K562 (cell line): Measurements from ENCODE around the gene SDC3. TPM values are rescaled to one million over a fixed set of nuclear protein-coding genes. Genes with fewer than 3 reads are reported as not detected.

Experiments used
- ATAC-seq: fragments of 200-7000 bp; cut with Tn5 transposase; 3 replicates; pipeline ENCODE4 v1.9.1; 2020; ENCODE audit warnings: moderate library complexity
- BruUV-seq: library from RNA; stranded (reverse); fragments of 400-500 nt; replicated peaks from 2 replicates; lab custom pipeline; 2021; lab: Mats Ljungman, UMichigan
- CTCF ChIA-PET: fragments of 300-600 bp; formaldehyde crosslinking; extraction: SDS; loops from one replicate; lab custom pipeline; 2021; ENCODE audit warnings: low intra/inter-chr PET ratio; lab: Yijun Ruan, JAX
- POLR2A ChIA-PET: fragments of 300-600, 350-650 bp; sonication (Branson Sonifier 250); formaldehyde crosslinking; extraction: SDS; loops from one replicate; lab custom pipeline; 2021; ENCODE audit warnings: antibody characterized with exemption, inconsistent platforms; lab: Yijun Ruan, JAX
- DNase-seq, 4 experiments: peaks; one replicate each; pipeline versions ENCODE4 v3.0.0 to v3.0.0-alpha.2; 2011 to 2018; ENCODE audit warnings: low spot score in 3 of 4, mixed read lengths in 3 of 4; ENCODE audit errors: extremely low read depth in 1 of 4
- FAIRE-seq: peaks from 2 replicates; lab custom pipeline; 2011; peaks lifted over from hg19 to GRCh38; lab: Jason Lieb, UNC
- H2AFZ ChIP-seq: 2 replicates; pipeline ENCODE4 v1.6.0; 2011; ENCODE audit warnings: low read depth, low read length, control low read depth, inconsistent platforms
- H3K27ac ChIP-seq: fragments of 200-600 bp; 3 replicates; pipeline ENCODE4 v1.8.0; 2011; ENCODE audit warnings: low read depth, mild to moderate bottlenecking, control low read depth, inconsistent platforms, low read length, moderate library complexity, mixed read lengths; ENCODE audit errors: extremely low read depth
- H3K27me3 ChIP-seq, 2 experiments: fragments of 300-600 bp in 1 of 2; 2 replicates in 1 of 2; 3 replicates in 1 of 2; pipeline versions ENCODE4 v1.6.0 to v1.8.0; 2011; ENCODE audit warnings: inconsistent platforms in 2 of 2, low read length in 2 of 2, mild to moderate bottlenecking in 1 of 2, mixed read lengths in 1 of 2, moderate library complexity in 1 of 2; ENCODE audit not compliant: control insufficient read depth in 2 of 2, insufficient read depth in 2 of 2
- H3K36me3 ChIP-seq: fragments of 300-600 bp; 3 replicates; pipeline ENCODE4 v1.8.0; 2011; ENCODE audit warnings: mild to moderate bottlenecking, low read length, inconsistent platforms; ENCODE audit not compliant: control insufficient read depth, insufficient read depth
- H3K4me1 ChIP-seq, 2 experiments: fragments of 200-600 bp in 1 of 2; replicated peaks in 1 of 2; 2 replicates in 1 of 2; 3 replicates in 1 of 2; pipeline versions ENCODE4 v1.5.1 to v1.8.0; 2011; ENCODE audit warnings: inconsistent platforms in 2 of 2, low read length in 2 of 2, mild to moderate bottlenecking in 1 of 2, mixed read lengths in 1 of 2, moderate library complexity in 1 of 2; ENCODE audit not compliant: control insufficient read depth in 2 of 2, insufficient read depth in 2 of 2
- H3K4me2 ChIP-seq: 2 replicates; pipeline ENCODE4 v1.6.1; 2011; ENCODE audit warnings: low read length, control low read depth, inconsistent platforms, mixed read lengths; ENCODE audit not compliant: insufficient read depth
- H3K4me3 ChIP-seq: fragments of 200-600 bp; sonication (generic), shearing (Covaris generic); 2 replicates; pipeline ENCODE4 v1.5.1; 2016; ENCODE audit warnings: control low read depth, inconsistent platforms
- H3K79me2 ChIP-seq: fragments of 200-600 bp; 3 replicates; pipeline ENCODE4 v1.8.0; 2011; ENCODE audit warnings: low read length, inconsistent platforms; ENCODE audit not compliant: control insufficient read depth, insufficient read depth
- H3K9ac ChIP-seq, 2 experiments: 2 replicates each; pipeline versions ENCODE4 v1.6.0 to v1.6.1; 2011; ENCODE audit warnings: low read depth in 2 of 2, low read length in 2 of 2, control low read depth in 1 of 2, inconsistent platforms in 1 of 2, mild to moderate bottlenecking in 1 of 2, mixed read lengths in 1 of 2; ENCODE audit not compliant: insufficient read depth in 1 of 2
- H3K9me1 ChIP-seq: one replicate; pipeline ENCODE4 v1.6.0; 2011; ENCODE audit warnings: inconsistent platforms, mild to moderate bottlenecking, low read length, moderate library complexity; ENCODE audit not compliant: control insufficient read depth, insufficient read depth
- H3K9me3 ChIP-seq: replicated peaks from 2 replicates; pipeline ENCODE4 v1.5.1; 2011; ENCODE audit warnings: low read depth, low read length, inconsistent platforms; ENCODE audit not compliant: control insufficient read depth, insufficient read depth
- H4K20me1 ChIP-seq: replicated peaks from 2 replicates; pipeline ENCODE4 v1.6.1; 2011; ENCODE audit warnings: low read length, inconsistent platforms, mixed read lengths; ENCODE audit not compliant: control insufficient read depth, insufficient read depth
- E2F6 ChIP-seq, 2 experiments: IDR thresholded peaks; 2 replicates each; pipeline ENCODE4 v1.6.1; 2011; ENCODE audit warnings: borderline replicate concordance in 1 of 2, control low read depth in 1 of 2, low read depth in 1 of 2, low read length in 1 of 2, mild to moderate bottlenecking in 1 of 2, mixed read lengths in 1 of 2, moderate library complexity in 1 of 2; ENCODE audit not compliant: insufficient read depth in 1 of 2, insufficient read length in 1 of 2, poor library complexity in 1 of 2, severe bottlenecking in 1 of 2; ENCODE audit errors: extremely low read depth in 1 of 2
- JUND ChIP-seq, 2 experiments: IDR thresholded peaks; 2 replicates in 1 of 2; 3 replicates in 1 of 2; pipeline ENCODE4 v1.6.1; 2011; ENCODE audit warnings: borderline replicate concordance in 2 of 2, low read depth in 2 of 2, low read length in 2 of 2, improper control_type of control experiment in 1 of 2, missing biosample characterization in 1 of 2, missing genetic modification characterization in 1 of 2, missing genetic modification reagents in 1 of 2
- KLF10 ChIP-seq: fragments of 250-450 bp; sonication (Bioruptor Pico); IDR thresholded peaks from 2 replicates; pipeline ENCODE4 v1.6.1; 2021; ENCODE audit warnings: matching md5 sums
- KLF16 ChIP-seq: IDR thresholded peaks from 2 replicates; pipeline ENCODE4 v1.6.1; 2016; ENCODE audit warnings: antibody characterized with exemption
- MTA3 ChIP-seq: fragments of 450-650 bp; formaldehyde crosslinking; IDR thresholded peaks from 2 replicates; pipeline ENCODE4 v1.6.1; 2017; ENCODE audit warnings: mild to moderate bottlenecking, borderline replicate concordance
- NFATC3 ChIP-seq: fragments of 450-650 bp; IDR thresholded peaks from 2 replicates; pipeline ENCODE4 v1.6.1; 2017; ENCODE audit warnings: mild to moderate bottlenecking
- NFE2 ChIP-seq: IDR thresholded peaks from 2 replicates; pipeline ENCODE4 v1.6.1; 2014; ENCODE audit warnings: antibody characterized with exemption, low read depth
- TOE1 ChIP-seq, 2 experiments: fragments of 450-650 bp in 1 of 2; sonication (generic) in 1 of 2; formaldehyde crosslinking in 1 of 2; IDR thresholded peaks; 2 replicates each; pipeline versions ENCODE4 v1.7.1 to v1.8.0; 2016 to 2022; ENCODE audit warnings: borderline replicate concordance in 2 of 2, mild to moderate bottlenecking in 2 of 2, antibody characterized with exemption in 1 of 2, inconsistent platforms in 1 of 2, low read depth in 1 of 2, missing genetic modification reagents in 1 of 2, moderate library complexity in 1 of 2
- YBX1 ChIP-seq: fragments of 450-650 bp; IDR thresholded peaks from 2 replicates; pipeline ENCODE4 v1.7.1; 2016; ENCODE audit warnings: mild to moderate bottlenecking
- ZBED1 ChIP-seq: IDR thresholded peaks from 2 replicates; pipeline ENCODE4 v1.6.1; 2014
- ZBTB2 ChIP-seq: fragments of 450-650 bp; IDR thresholded peaks from 2 replicates; pipeline ENCODE4 v1.6.1; 2016; ENCODE audit warnings: antibody characterized with exemption
- ZKSCAN3 ChIP-seq: fragments of 250-450 bp; sonication (Bioruptor Pico); IDR thresholded peaks from 2 replicates; pipeline ENCODE4 v1.4.0; 2020
- ZNF12 ChIP-seq: sonication (generic); formaldehyde crosslinking; IDR thresholded peaks from 2 replicates; pipeline ENCODE4 v1.4.0; 2020; ENCODE audit warnings: mild to moderate bottlenecking, missing genetic modification reagents
- ZNF24 ChIP-seq: fragments of 450-650 bp; IDR thresholded peaks from 2 replicates; pipeline ENCODE4 v1.6.1; 2016
- ZSCAN29 ChIP-seq: fragments of 450-650 bp; IDR thresholded peaks from 2 replicates; pipeline ENCODE4 v1.6.1; 2017
- ZZZ3 ChIP-seq: fragments of 450-650 bp; IDR thresholded peaks from 2 replicates; pipeline ENCODE4 v1.6.1; 2016; ENCODE audit warnings: antibody characterized with exemption, mild to moderate bottlenecking, moderate library complexity
- WGBS: fragments of 100-300 bp; shearing (Covaris generic); methylation state at CpG from one replicate; pipeline ENCODE4 v1.1.6; 2016; ENCODE audit warnings: low coverage, mixed read lengths; ENCODE audit not compliant: insufficient coverage; ENCODE audit errors: missing lambda C conversion rate; 5-methylcytosine and 5-hydroxymethylcytosine counted together
- in situ Hi-C: fragments of 300-500 bp; cut with MboI; formaldehyde crosslinking; loops from 4 replicates; pipeline ENCODE4 v1.15.0; 2018; ENCODE audit warnings: inconsistent platforms, mixed read lengths
- intact Hi-C: fragments of 100-400 bp; cut with micrococcal nuclease; formaldehyde crosslinking; loops from 2 replicates; pipeline ENCODE4 v1.14.2; 2022
- polyA plus RNA-seq, 8 experiments: library from polyadenylated mRNA; depleted of rRNA in 4 of 8; stranded (reverse) in 5 of 8; unstranded in 3 of 8; fragments of >200 nt; fragmentation: Nextera tagmentation in 2 of 8; fragmentation: Illumina TruSeq in 1 of 8; extraction: Ambion mirVana in 2 of 8; extraction: Trizol in 1 of 8; gene quantifications; 2 replicates each; pipeline versions ENCODE4 v1.2.1 to v1.2.3, GENCODE V29; 2011 to 2014; ENCODE audit warnings: inconsistent platforms in 1 of 8, missing spikeins in 1 of 8
- total RNA-seq, 7 experiments: library from RNA; depleted of rRNA in 6 of 7; stranded (reverse); fragments of >200 nt in 6 of 7; fragmentation: Illumina TruSeq in 2 of 7; extraction: Trizol in 2 of 7; gene quantifications; 2 replicates each; pipeline versions ENCODE4 v1.2.1 to v1.2.3, GENCODE V29; 2011 to 2021; ENCODE audit warnings: low replicate concordance in 1 of 7
- TF ChIP-seq, protein P1 (sequence below): fragments of 250-450 bp; sonication (Bioruptor Pico); IDR thresholded peaks from 2 replicates; pipeline ENCODE4 v1.9.0; 2021; ENCODE audit warnings: mild to moderate bottlenecking
- TF ChIP-seq, protein P2 (sequence below): fragments of 250-450 bp; sonication (Bioruptor Pico); IDR thresholded peaks from 2 replicates; pipeline ENCODE4 v1.5.0; 2021
- TF ChIP-seq, protein P3 (sequence below): fragments of 450-650 bp; formaldehyde crosslinking; IDR thresholded peaks from 2 replicates; pipeline ENCODE4 v1.4.0; 2022; ENCODE audit warnings: mild to moderate bottlenecking, moderate library complexity

SDC3 gene
- total and polyA plus RNA-seq, 9 of the 15 experiments (the other 6 are each of a cell fraction or from before 2014, with no cell fraction given): 0.38 to 44.1 (median 12.1) TPM

DNA sequence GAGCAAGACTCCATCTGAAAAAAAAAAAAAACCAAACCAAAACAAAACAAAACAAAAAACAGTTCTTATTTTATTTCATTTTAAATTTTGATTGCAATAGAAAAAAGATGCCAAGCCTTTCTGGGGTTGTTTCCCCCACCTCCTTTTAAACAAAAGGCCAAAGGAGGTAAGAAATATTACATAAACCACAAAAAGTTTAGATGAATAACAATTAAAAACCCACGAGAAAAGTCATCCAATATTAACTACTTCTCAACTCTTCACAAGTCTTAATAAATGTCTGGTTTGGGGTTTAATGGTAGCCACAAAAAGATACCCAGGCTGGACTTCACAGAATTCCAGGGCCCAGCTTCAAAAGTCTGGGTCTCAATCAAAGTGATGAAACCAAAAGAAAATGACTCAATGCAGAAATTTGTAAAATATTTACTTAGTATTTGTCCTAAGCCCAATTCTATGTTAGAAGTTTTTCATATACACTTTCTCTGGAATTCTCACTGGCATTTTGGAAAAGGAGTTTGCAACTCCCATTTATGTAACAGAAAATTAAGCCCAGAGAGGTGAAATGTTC, 47.0 kb upstream of the SDC3 start:
- no peak overlapping the region for H3K9ac ChIP-seq
- no peaks in the 10 kb centered on the region for H3K9me3 ChIP-seq
- TF ChIP-seq, protein P1, sequence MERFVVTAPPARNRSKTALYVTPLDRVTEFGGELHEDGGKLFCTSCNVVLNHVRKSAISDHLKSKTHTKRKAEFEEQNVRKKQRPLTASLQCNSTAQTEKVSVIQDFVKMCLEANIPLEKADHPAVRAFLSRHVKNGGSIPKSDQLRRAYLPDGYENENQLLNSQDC (CRISPR knock-in tag): no peak
- no peak for TF ChIP-seq ZNF24
- TF ChIP-seq JUND (IDR thresholded peaks at IDR 0.05; ENCODE audit: borderline replicate concordance, low read depth, low read length): no peak
- TF ChIP-seq JUND (tag; IDR thresholded peaks at IDR 0.05; ENCODE audit: borderline replicate concordance, low read depth, low read length): no peak
- TF ChIP-seq MTA3: no peak
- TF ChIP-seq, protein P2, sequence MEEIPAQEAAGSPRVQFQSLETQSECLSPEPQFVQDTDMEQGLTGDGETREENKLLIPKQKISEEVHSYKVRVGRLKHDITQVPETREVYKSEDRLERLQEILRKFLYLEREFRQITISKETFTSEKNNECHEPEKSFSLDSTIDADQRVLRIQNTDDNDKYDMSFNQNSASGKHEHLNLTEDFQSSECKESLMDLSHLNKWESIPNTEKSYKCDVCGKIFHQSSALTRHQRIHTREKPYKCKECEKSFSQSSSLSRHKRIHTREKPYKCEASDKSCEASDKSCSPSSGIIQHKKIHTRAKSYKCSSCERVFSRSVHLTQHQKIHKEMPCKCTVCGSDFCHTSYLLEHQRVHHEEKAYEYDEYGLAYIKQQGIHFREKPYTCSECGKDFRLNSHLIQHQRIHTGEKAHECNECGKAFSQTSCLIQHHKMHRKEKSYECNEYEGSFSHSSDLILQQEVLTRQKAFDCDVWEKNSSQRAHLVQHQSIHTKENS (CRISPR knock-in tag): no peak
- no peak for TF ChIP-seq ZZZ3
- TF ChIP-seq YBX1: no peak
- no peak for TF ChIP-seq KLF16
- TF ChIP-seq NFE2: no peak
- TF ChIP-seq TOE1 (IDR thresholded peaks at IDR 0.05; ENCODE audit: borderline replicate concordance): no peak
- TF ChIP-seq TOE1 (CRISPR knock-in tag; IDR thresholded peaks at IDR 0.05; ENCODE audit: borderline replicate concordance, low read depth): no peak
- TF ChIP-seq ZBTB2: no peak
- TF ChIP-seq E2F6 (IDR thresholded peaks at IDR 0.05; ENCODE audit: borderline replicate concordance in 1 of 2, extremely low read depth in 1 of 2, insufficient read depth in 1 of 2, insufficient read length in 1 of 2, low read depth in 1 of 2, low read length in 1 of 2, poor library complexity in 1 of 2, severe bottlenecking in 1 of 2): no peak
- no peak for TF ChIP-seq ZSCAN29
- no peak for TF ChIP-seq KLF10 (CRISPR knock-in tag)
- TF ChIP-seq, protein P3, sequence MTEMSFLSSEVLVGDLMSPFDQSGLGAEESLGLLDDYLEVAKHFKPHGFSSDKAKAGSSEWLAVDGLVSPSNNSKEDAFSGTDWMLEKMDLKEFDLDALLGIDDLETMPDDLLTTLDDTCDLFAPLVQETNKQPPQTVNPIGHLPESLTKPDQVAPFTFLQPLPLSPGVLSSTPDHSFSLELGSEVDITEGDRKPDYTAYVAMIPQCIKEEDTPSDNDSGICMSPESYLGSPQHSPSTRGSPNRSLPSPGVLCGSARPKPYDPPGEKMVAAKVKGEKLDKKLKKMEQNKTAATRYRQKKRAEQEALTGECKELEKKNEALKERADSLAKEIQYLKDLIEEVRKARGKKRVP (CRISPR knock-in tag): no peak
- no peak for TF ChIP-seq ZNF12 (CRISPR knock-in tag)
- no peak for TF ChIP-seq ZBED1
- TF ChIP-seq NFATC3: no peak
- TF ChIP-seq ZKSCAN3 (CRISPR knock-in tag): no peak

More for the DNA sequence above, 47.0 kb upstream of the SDC3 start:
- no peak overlapping the region for H3K4me2 ChIP-seq
- 85% methylated on average over 1 of the region's 1 CpG for WGBS
- DNase-seq: no peak
- H3K4me1 ChIP-seq: no peaks in the 10 kb centered on the region
- BruUV-seq: no TSS peak
- no peak overlapping the region for H3K27ac ChIP-seq
- no peak overlapping the region for H2AFZ ChIP-seq
- no peak for FAIRE-seq
- in situ Hi-C loops: no loop called here
- peaks cover 37% of the 10 kb centered on the region; the same call in 2 of the 3 replicates for H3K79me2 ChIP-seq
- intact Hi-C loops: no loop called here
- ChIA-PET CTCF (no interaction called here), POLR2A (interaction anchor here (1.5 kb wide), 1 partner anchor 24 kb away, joined by 3 read pairs; no protein-coding TSS in a partner anchor)
- peaks cover 94% of the 10 kb centered on the region for H3K36me3 ChIP-seq
- ATAC-seq: no peak
- no peaks in the 10 kb centered on the region for H3K27me3 ChIP-seq
- H3K4me3 ChIP-seq: no peak overlapping the region
- no peaks in the 10 kb centered on the region for H3K9me1 ChIP-seq
- no peaks in the 10 kb centered on the region for H4K20me1 ChIP-seq
